ENCODE results near the gene C1QBP.
A peak's percentile ranks its signal among the peaks of the same experiment; 100 is the strongest.

DNA sequence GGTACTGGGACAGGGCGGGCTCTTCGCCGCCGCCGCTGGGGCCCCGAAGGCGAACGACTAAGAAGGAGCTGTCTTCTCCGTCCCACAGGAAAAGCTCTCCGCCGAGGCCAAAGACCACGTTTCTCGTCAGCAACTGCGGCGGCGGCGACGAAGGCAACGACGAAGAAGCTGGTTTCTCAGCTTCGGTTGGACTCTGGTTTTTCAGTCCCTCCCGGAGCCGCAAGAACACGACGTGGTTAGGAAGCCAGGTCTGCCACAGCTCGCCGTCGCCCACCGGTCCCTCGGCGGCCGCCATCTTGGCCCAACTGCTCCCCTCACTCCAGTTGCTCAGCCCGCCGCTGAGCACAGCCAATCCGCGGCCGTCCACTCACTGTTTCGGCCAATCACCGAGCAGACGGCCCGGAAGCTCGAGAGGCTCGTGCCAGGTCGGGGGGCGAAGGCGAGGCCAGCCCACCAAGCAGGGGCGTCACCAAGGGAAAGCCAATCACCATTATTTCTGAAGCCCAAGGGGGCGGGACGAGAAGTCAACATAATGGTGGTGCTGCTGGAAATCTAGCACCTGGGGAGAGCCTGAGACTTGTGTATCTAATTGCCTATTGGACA is 19.5 kb downstream of the C1QBP start, which contains the start of gene NUP88:
- peak; percentile 71 to 82 for TF ChIP-seq POLR2A (IDR thresholded peaks at IDR 0.05)
- TF ChIP-seq, protein P1, sequence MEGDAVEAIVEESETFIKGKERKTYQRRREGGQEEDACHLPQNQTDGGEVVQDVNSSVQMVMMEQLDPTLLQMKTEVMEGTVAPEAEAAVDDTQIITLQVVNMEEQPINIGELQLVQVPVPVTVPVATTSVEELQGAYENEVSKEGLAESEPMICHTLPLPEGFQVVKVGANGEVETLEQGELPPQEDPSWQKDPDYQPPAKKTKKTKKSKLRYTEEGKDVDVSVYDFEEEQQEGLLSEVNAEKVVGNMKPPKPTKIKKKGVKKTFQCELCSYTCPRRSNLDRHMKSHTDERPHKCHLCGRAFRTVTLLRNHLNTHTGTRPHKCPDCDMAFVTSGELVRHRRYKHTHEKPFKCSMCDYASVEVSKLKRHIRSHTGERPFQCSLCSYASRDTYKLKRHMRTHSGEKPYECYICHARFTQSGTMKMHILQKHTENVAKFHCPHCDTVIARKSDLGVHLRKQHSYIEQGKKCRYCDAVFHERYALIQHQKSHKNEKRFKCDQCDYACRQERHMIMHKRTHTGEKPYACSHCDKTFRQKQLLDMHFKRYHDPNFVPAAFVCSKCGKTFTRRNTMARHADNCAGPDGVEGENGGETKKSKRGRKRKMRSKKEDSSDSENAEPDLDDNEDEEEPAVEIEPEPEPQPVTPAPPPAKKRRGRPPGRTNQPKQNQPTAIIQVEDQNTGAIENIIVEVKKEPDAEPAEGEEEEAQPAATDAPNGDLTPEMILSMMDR (IDR thresholded peaks at IDR 0.05), result peak in 1 of 6 experiments; percentile 8
